Activated CD8-positive, alpha-beta T cell treated with anti-CD3 and anti-CD28 coated beads, Interleukin-2, amount 10 ng/mL, durations not matched to agents 7 days and 5 days (primary cell): ENCODE measurements around the gene TMEM179. TPM values are rescaled to one million over a fixed set of nuclear protein-coding genes. Genes with fewer than 3 reads are reported as not detected.
"Not testable (repeated sequence)": the region's sequence is repeated elsewhere in the genome, so short reads cannot be mapped to it uniquely, and the experiment has no call there.

Experiments used
- ATAC-seq: fragments of 150-1000 bp; cut with Tn5 transposase; one replicate; pipeline ENCODE4 v1.10.0; 2021; ENCODE audit warnings: moderate library complexity
- CTCF ChIA-PET: fragments of 350-600 bp; sonication (Branson Sonifier 250); formaldehyde crosslinking; loops from one replicate; lab custom pipeline; 2021; ENCODE audit warnings: antibody characterized with exemption; lab: Charles Lee
- POLR2A ChIA-PET: fragments of 350-600 bp; sonication (Branson Sonifier 250); formaldehyde crosslinking; loops from one replicate; lab custom pipeline; 2021; ENCODE audit warnings: antibody characterized with exemption; lab: Charles Lee
- DNase-seq: peaks from one replicate; pipeline ENCODE4 v3.0.0-alpha.2; 2020
- H3K27ac Mint-ChIP-seq: one replicate; pipeline ENCODE4 v1.8.0; 2021; ENCODE audit warnings: mild to moderate bottlenecking, mixed read lengths
- H3K27me3 Mint-ChIP-seq: one replicate; pipeline ENCODE4 v1.8.0; 2021; ENCODE audit warnings: low read depth, mixed read lengths
- H3K36me3 Mint-ChIP-seq: one replicate; pipeline ENCODE4 v1.8.0; 2021; ENCODE audit warnings: low read depth, mixed read lengths
- H3K4me1 Mint-ChIP-seq: one replicate; pipeline ENCODE4 v1.8.0; 2021; ENCODE audit warnings: low read depth, mixed read lengths
- H3K4me3 Mint-ChIP-seq: one replicate; pipeline ENCODE4 v1.8.0; 2021; ENCODE audit warnings: mild to moderate bottlenecking, mixed read lengths
- H3K9me3 Mint-ChIP-seq: one replicate; pipeline ENCODE4 v1.8.0; 2022; ENCODE audit warnings: mixed read lengths; ENCODE audit not compliant: insufficient read depth
- total RNA-seq, 2 experiments: library from RNA; stranded (reverse); gene quantifications; one replicate each; pipeline ENCODE4 v1.2.3, GENCODE V29; 2021

Gene TMEM179
- total RNA-seq, 2 experiments from 2014 or later: not detected

DNA sequence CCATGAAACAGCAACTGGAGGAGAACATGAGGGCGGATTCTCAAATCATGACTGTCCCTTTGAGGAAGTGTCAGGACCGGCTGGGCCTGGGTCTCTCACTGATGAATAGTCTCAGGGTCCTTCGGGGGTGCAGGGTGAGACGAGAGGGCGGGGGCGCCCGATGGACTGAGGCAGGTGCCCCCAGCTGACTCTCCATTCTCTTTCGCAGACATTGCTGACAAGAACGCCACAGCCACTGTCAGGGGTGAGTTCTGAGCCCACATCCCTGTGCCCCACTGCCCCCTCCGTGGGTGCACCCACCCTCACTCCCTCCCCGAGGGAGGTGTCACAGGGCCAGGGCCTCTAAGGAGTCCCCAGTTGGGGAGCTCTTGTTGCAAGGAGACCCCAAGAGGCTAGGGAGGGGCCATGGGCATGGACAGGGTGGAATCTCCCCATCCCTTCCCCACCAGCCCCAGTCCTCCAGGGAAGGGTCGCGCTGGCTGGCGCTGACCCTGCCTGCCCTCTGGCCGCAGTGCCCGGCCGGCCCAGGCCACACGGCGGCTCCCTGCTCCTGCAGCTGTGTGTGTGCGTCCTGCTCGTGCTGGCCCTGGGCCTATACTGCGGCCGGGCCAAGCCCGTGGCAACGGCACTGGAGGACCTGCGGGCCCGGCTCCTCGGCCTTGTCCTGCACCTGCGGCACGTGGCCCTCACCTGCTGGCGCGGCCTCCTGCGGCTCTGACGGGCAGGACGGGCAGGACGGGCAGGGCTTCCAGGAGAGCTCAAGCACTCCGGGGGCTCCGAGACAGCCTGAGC, 16.3 kb downstream of the TMEM179 start:
- ChIA-PET CTCF (no interaction called here), POLR2A (no interaction called here)
- Mint-ChIP-seq H3K4me3 (no peak overlapping the region), H3K9me3 (no peaks in the 10 kb centered on the region), H3K27me3 (no peaks in the 10 kb centered on the region), H3K36me3 (no peaks in the 10 kb centered on the region), H3K27ac (no peak overlapping the region), H3K4me1 (no peaks in the 10 kb centered on the region)
- ATAC-seq (no peak), DNase-seq (no peak)

DNA sequence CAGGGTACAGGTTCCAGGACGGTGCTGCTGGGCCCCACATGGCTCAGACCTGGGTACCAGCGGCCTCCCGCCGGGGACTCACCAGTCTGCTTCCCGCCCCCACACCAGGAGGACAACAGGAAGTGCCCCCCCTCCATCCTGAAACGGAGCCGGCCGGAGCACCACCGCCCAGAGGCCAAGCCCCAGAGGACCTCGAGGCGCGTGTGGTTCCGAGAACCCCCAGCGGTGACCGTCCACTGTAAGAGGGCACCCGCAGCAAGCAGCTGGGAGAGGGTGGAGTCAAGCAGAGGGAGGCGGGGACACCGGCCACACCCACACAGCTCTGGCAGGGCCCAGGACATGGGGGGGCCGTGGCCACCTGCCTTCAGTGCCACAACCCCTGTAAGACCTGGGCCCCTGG, 16.9 kb downstream of the TMEM179 start:
- no peaks in the 10 kb centered on the region for H3K36me3 Mint-ChIP-seq
- DNase-seq: no peak
- no peaks in the 10 kb centered on the region for H3K4me1 Mint-ChIP-seq
- H3K9me3 Mint-ChIP-seq: no peaks in the 10 kb centered on the region
- H3K4me3 Mint-ChIP-seq: no peak overlapping the region
- ATAC-seq: no peak
- H3K27me3 Mint-ChIP-seq: no peaks in the 10 kb centered on the region
- no peak overlapping the region for H3K27ac Mint-ChIP-seq
- ChIA-PET CTCF (no interaction called here), POLR2A (no interaction called here)

DNA sequence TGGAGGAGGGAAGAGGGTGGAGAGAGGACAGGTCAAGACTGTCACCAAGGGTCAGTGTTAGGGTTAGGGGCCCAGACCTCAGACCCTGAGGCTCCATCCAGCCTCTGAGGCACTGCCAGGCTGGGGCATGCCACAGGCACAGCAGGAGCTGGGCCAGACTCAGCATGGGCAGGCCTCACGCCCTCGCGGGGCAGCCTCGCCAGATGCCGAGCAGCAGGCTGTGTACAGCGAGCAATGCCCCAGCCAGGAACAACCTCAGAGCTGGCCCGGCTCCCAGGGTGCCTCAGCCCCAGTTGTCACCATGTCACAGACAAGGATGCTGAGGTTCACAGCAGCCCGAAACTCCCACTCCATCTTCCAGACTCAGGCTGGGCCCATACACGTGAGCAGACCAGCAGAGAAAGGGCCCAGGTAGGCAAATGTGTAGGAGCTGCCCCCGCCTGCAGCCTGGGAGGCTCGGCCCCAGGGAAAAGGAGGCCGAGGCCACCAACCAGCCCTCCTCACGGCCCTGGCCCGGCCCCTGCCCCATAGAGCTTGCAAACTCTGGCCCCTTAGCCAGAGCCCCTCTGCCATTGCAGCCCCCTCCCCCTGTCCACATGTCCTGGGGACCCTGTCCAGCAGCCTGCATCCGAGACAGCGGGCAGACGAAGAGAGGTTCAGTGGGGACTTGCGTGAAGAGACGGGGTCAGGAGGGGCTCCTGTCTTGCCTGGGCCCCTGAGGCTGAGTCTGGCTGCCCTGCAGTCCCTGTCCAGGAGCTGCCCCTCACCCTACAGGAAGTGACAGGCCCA, 17.5 kb downstream of the TMEM179 start:
- DNase-seq (no peak), ATAC-seq (no peak)
- CTCF ChIA-PET: no interaction called here
- Mint-ChIP-seq H3K27ac (no peak overlapping the region), H3K9me3 (no peaks in the 10 kb centered on the region), H3K4me3 (no peak overlapping the region), H3K27me3 (no peaks in the 10 kb centered on the region), H3K4me1 (no peaks in the 10 kb centered on the region), H3K36me3 (no peaks in the 10 kb centered on the region)
- POLR2A ChIA-PET: no interaction called here

DNA sequence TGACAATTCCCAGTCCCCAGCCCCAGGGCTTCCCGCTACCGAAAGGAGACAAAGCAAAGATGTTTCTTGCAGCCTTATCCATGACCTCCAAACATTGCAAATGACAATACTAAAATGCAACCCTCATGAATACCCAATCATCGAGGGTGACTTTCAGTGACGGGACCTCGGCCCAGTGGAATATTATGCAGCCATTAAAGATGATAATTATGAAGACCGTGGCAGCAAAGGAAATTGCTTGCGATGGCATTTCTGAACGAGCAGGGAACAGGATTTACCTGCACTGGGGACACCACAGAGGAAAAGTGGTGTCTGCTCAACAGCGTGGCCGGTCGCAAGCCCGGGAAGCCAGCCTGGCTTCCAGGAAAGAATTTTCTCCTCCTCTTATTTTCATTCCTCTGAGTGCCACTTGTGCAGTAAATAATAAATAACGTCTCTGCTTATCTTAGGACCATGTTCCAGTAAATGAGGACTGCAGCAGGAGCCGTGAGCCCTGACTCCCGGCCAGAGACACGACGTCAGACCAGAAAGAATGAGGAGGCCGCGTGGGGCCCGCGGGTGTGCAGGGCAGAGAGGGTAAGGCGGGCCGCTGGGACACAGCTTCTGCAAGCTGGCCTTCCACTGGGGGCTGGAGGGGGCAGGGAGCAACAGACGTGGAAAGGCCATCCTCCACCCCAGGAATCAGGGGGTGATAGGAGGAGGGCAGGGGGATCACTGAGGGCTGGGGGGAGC, 18.4 kb downstream of the TMEM179 start:
- no peaks in the 10 kb centered on the region for H3K9me3 Mint-ChIP-seq
- POLR2A ChIA-PET: no interaction called here
- no peak overlapping the region for H3K4me3 Mint-ChIP-seq
- no peak overlapping the region for H3K27ac Mint-ChIP-seq
- no peaks in the 10 kb centered on the region for H3K4me1 Mint-ChIP-seq
- H3K27me3 Mint-ChIP-seq: no peaks in the 10 kb centered on the region
- CTCF ChIA-PET: no interaction called here
- H3K36me3 Mint-ChIP-seq: no peaks in the 10 kb centered on the region
- no peak for DNase-seq
- ATAC-seq: no peak

DNA sequence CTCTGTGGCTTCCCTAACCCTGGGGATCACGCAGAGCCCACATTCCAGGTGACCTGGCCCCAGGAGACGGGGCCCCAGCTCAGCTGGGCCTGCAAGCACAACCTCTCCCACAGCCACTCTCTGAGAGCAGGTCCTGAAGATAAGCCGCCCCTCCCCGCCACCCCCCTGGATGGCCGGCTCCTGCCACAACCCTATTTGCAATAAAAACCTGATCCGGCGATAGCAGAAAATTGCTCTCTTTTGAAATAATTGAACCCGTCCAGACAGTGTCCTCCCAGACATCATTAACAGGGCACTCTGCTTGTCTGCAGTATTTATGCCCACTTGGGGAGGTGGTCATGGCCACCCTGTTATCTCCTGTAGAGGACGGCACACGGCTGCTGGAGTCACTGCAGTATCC, 20.0 kb downstream of the TMEM179 start:
- no peaks in the 10 kb centered on the region for H3K4me1 Mint-ChIP-seq
- no peak overlapping the region for H3K4me3 Mint-ChIP-seq
- ChIA-PET POLR2A (no interaction called here), CTCF (no interaction called here)
- no peak overlapping the region for H3K27ac Mint-ChIP-seq
- no peaks in the 10 kb centered on the region for H3K9me3 Mint-ChIP-seq
- DNase-seq (no peak), ATAC-seq (no peak)
- no peaks in the 10 kb centered on the region for H3K27me3 Mint-ChIP-seq
- H3K36me3 Mint-ChIP-seq: no peaks in the 10 kb centered on the region

DNA sequence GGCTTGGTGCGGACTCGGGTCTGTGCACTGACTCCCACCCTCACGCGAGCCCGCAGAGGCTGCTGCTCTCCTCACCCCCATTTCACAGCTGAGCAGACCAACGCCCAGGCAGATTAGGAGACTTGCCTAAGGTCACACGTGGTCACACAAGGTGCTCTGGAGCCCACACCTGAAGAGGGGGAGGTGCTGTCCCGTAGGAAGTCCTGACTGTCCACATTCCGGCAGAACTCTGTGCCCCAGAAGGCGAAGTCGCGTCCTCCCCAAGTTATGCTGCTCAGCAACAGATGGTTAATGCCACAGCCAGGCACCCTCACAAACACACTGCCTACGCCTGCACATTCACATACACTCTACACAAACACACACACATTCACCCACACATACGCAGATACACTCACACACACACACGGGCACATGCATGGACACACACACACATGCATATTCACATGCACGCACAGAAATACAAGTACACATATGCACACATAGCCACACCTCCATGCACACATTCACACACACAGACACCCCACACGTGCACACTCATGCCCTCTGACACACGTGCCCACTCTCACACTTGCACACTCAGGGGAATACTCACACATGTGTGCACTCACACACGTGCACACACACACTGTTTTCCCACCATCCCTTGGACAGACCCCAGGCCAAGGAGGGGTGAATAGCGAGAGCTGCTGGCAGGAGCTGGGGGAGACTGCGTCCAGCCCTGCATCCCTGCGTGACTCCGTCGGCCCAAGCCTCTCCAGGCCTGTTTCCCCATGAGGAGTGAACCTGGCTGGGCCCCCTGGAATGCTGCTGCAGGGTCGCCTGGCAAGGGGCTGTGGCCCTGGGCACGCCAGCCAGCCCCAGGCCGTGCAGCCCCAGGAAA, 20.9 kb downstream of the TMEM179 start:
- Mint-ChIP-seq H3K27ac (no peak overlapping the region), H3K4me3 (no peak overlapping the region), H3K27me3 (no peaks in the 10 kb centered on the region), H3K9me3 (no peaks in the 10 kb centered on the region), H3K36me3 (no peaks in the 10 kb centered on the region), H3K4me1 (no peaks in the 10 kb centered on the region)
- CTCF ChIA-PET: no interaction called here
- POLR2A ChIA-PET: no interaction called here
- no peak for DNase-seq
- no peak for ATAC-seq

DNA sequence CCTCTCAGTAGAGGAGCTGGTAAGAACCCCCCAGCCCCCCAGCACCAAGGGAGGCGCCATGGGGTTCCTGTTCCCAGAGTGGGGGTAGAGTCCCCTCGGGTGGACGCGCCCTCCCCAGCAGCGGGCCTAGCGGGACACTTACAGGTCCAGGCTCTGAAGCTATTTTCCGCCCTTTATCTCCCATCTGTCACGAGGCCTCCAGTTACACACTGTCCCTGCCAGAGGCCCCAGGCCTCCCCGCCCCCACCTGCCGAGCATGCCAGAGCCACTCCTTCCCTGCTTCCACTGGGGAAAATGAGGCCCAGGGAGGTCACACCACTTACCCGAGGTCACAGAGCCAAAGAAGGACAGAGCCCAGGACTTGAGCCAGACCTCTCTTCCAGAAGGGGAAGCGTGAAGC, 21.9 kb downstream of the TMEM179 start:
- no peaks in the 10 kb centered on the region for H3K4me1 Mint-ChIP-seq
- ChIA-PET POLR2A (no interaction called here), CTCF (no interaction called here)
- H3K4me3 Mint-ChIP-seq: no peak overlapping the region
- DNase-seq (no peak), ATAC-seq (no peak)
- H3K36me3 Mint-ChIP-seq: no peaks in the 10 kb centered on the region
- H3K27ac Mint-ChIP-seq: no peak overlapping the region
- H3K9me3 Mint-ChIP-seq: no peaks in the 10 kb centered on the region
- no peaks in the 10 kb centered on the region for H3K27me3 Mint-ChIP-seq

DNA sequence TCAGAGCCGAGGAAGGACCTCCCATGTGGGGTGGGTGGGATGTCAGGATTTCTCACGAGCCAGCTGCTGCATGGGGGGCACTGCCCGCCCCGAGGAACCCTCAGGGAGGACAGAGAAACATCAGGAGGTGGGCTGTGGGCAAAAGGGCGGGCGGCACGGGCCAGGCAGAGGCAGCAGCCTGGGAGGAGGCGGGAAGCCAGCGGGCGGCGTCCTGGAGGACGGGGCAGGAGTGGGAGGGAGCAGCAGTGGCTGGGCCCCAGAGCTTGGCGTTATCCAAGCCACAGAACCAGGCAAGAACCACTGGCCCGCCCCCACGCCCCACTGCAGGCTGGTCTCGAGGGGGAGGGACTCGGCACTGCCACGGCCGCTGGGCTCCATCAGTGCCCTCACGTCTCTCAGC, 22.6 kb downstream of the TMEM179 start:
- ChIA-PET CTCF (no interaction called here), POLR2A (no interaction called here)
- Mint-ChIP-seq H3K4me3 (no peak overlapping the region), H3K27ac (no peak overlapping the region), H3K36me3 (no peaks in the 10 kb centered on the region), H3K27me3 (no peaks in the 10 kb centered on the region), H3K4me1 (no peaks in the 10 kb centered on the region), H3K9me3 (no peaks in the 10 kb centered on the region)
- ATAC-seq: no peak
- no peak for DNase-seq

DNA sequence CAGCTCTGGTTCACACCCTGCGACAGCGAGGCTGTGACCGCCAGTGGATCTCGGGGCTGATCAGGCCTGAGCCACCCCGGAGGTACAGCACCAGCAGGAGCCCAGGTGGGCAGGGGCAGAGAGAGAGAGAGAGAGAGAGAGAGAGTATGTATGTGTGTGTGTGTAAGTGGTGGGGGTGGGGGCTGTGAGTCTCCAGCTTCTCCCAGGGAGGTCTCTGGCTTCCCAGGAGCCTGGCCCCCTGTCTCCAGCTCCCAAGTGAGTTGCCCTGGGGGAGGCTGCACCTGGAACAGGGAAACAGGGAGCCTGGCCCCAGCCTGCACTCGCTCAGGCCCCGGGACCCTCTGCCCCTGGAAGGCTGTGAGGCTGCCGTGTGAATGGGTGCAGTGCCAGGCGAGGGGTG, 23.1 kb downstream of the TMEM179 start:
- CTCF ChIA-PET: no interaction called here
- H3K27ac Mint-ChIP-seq: no peak overlapping the region
- H3K9me3 Mint-ChIP-seq: no peaks in the 10 kb centered on the region
- no peak for DNase-seq
- no peaks in the 10 kb centered on the region for H3K27me3 Mint-ChIP-seq
- POLR2A ChIA-PET: no interaction called here
- H3K4me1 Mint-ChIP-seq: no peaks in the 10 kb centered on the region
- no peak for ATAC-seq
- no peaks in the 10 kb centered on the region for H3K36me3 Mint-ChIP-seq
- no peak overlapping the region for H3K4me3 Mint-ChIP-seq

DNA sequence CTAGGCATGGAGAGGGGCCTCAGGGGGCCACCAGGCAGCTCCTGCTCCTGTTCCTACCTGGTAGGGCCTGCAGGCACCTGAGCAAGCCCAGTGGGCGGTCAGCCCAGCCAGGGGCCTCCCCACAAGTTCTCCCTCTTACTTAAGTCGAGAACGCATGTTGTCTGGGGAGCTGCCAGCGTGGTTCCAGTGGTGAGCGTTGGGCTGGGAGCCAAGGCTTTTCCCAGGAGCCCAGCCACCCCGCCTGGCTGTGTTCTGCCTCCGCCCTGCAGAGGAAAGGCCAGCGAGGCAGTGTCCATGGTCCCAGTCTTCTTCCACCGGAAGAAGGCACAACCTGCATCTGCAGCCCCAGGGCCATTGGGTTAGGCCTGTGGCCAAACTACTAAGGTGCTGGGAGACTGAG, 23.6 kb downstream of the TMEM179 start:
- H3K4me3 Mint-ChIP-seq: no peak overlapping the region
- no peaks in the 10 kb centered on the region for H3K9me3 Mint-ChIP-seq
- no peaks in the 10 kb centered on the region for H3K27me3 Mint-ChIP-seq
- no peaks in the 10 kb centered on the region for H3K4me1 Mint-ChIP-seq
- no peak for DNase-seq
- no peak overlapping the region for H3K27ac Mint-ChIP-seq
- no peaks in the 10 kb centered on the region for H3K36me3 Mint-ChIP-seq
- ChIA-PET POLR2A (no interaction called here), CTCF (no interaction called here)
- ATAC-seq: no peak

DNA sequence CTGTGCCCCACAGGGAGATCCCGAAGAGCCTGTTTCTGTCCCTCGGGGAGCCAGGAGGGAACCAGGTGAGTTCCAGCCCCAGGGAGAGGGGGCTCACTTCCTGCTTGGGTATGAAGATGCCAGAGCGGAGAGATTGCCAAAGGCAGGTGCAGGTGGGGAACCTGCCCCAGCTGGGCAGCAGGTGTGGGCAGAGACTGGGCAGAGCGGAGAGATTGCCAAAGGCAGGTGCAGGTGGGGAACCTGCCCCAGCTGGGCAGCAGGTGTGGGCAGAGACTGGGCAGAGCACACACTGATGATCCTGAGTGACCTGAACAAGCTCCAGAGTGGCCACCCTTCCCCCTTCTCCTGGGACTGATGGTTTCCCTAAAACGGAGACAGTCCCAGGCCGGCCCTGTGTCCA, 24.6 kb downstream of the TMEM179 start:
- H3K4me1 Mint-ChIP-seq, H3K27me3 Mint-ChIP-seq, H3K27ac Mint-ChIP-seq, DNase-seq, H3K9me3 Mint-ChIP-seq, ATAC-seq, POLR2A ChIA-PET, CTCF ChIA-PET, H3K36me3 Mint-ChIP-seq, H3K4me3 Mint-ChIP-seq: not testable (repeated sequence)
